Measurements from ENCODE around the gene SMIM30.

The SMIM30 gene

GRCh38 chr7:113100121-113100603, 18.2 kb downstream of the SMIM30 start:
- no peak for DNase-seq (ENCODE audit: low read depth in 2 of 2)

- DNase-seq (ENCODE audit: low read depth in 2 of 2): no peak
Observed at GRCh38 chr7:113099284-113099919, 19.0 kb downstream of the SMIM30 start.

GRCh38 chr7:113094517-113095249, 23.7 kb downstream of the SMIM30 start:
- no peak for DNase-seq (ENCODE audit: low read depth in 2 of 2)

GRCh38 chr7:113093561-113093960, 24.8 kb downstream of the SMIM30 start:
- no peak for DNase-seq (ENCODE audit: low read depth in 2 of 2)

GRCh38 chr7:113092762-113093161, 25.6 kb downstream of the SMIM30 start:
- no peak for DNase-seq (ENCODE audit: low read depth in 2 of 2)

- no peak for DNase-seq (ENCODE audit: low read depth in 2 of 2)
Observed at GRCh38 chr7:113087071-113087998, 31.0 kb downstream of the SMIM30 start.

GRCh38 chr7:113086431-113086888, 31.9 kb downstream of the SMIM30 start, which contains the start of gene GPR85:
GPR85 (minus strand) TSS chr7:113086827; CDS start chr7:113084721, 2,106 bp downstream.
- DNase-seq (ENCODE audit: low read depth in 2 of 2): peak in 1 of 2 donors; percentile 21

- no peak for DNase-seq (ENCODE audit: low read depth in 2 of 2)
Observed at GRCh38 chr7:113085781-113086390, 32.5 kb downstream of the SMIM30 start.

- no peak for DNase-seq (ENCODE audit: low read depth in 2 of 2)
Observed at GRCh38 chr7:113084496-113085172, 33.7 kb downstream of the SMIM30 start.

GRCh38 chr7:113083816-113084495, 34.4 kb downstream of the SMIM30 start:
- DNase-seq (ENCODE audit: low read depth in 2 of 2): no peak

GRCh38 chr7:113083132-113083815, 35.1 kb downstream of the SMIM30 start:
- DNase-seq (ENCODE audit: low read depth in 2 of 2): no peak

GRCh38 chr7:113078331-113078730, 40.0 kb downstream of the SMIM30 start:
- DNase-seq (ENCODE audit: low read depth in 2 of 2): no peak

- DNase-seq (ENCODE audit: low read depth in 2 of 2): no peak
Observed at GRCh38 chr7:113076703-113077102, 41.7 kb downstream of the SMIM30 start.

GRCh38 chr7:113071465-113071864, 46.9 kb downstream of the SMIM30 start:
- no peak for DNase-seq (ENCODE audit: low read depth in 2 of 2)

Measured in stimulated activated CD4-positive, alpha-beta T cell treated with anti-CD3 and anti-CD28 coated beads, Interleukin-4, amount 100 ng/mL, for 48 hours (primary cell).